A549 (cell line): ENCODE measurements around the gene PI4KB. TPM values are rescaled to one million over a fixed set of nuclear protein-coding genes. Genes with fewer than 3 reads are reported as not detected.

Experiments
- ATAC-seq, 2 experiments: fragments of 200-7000 bp in 1 of 2; fragments of >200 bp in 1 of 2; cut with Nextera tagmentation in 1 of 2; cut with Tn5 transposase in 1 of 2; 3 replicates each; pipeline versions ENCODE4 v1.8.0 to v1.9.1; 2018 to 2020; ENCODE audit warnings: mild to moderate bottlenecking in 1 of 2, moderate library complexity in 1 of 2
- CTCF ChIA-PET: fragments of 300-600 bp; sonication (Branson Sonifier 250); formaldehyde crosslinking; extraction: SDS; loops from one replicate; lab custom pipeline; 2021; ENCODE audit warnings: antibody characterized with exemption, inconsistent platforms; lab: Yijun Ruan, JAX
- POLR2A ChIA-PET: fragments of 350-600 bp; formaldehyde crosslinking; extraction: SDS; loops from one replicate; lab custom pipeline; 2021; ENCODE audit warnings: antibody characterized with exemption, inconsistent platforms; lab: Yijun Ruan, JAX
- DNase-seq, 2 experiments: peaks; one replicate each; pipeline versions ENCODE4 v3.0.0 to v3.0.0-alpha.2; 2011 to 2016; ENCODE audit warnings: low read depth in 1 of 2, low spot score in 1 of 2
- FAIRE-seq: peaks from 2 replicates; lab custom pipeline; 2011; peaks lifted over from hg19 to GRCh38; lab: Jason Lieb, UNC
- H3K27ac ChIP-seq, 2 experiments: fragments of >200 bp; sonication (Bioruptor Twin); formaldehyde crosslinking; 3 replicates each; pipeline ENCODE4 v1.5.1; 2016 to 2017
- H3K4me1 ChIP-seq: fragments of >200 bp; sonication (Bioruptor Twin); formaldehyde crosslinking; 3 replicates; pipeline ENCODE4 v1.6.1; 2016
- H3K4me2 ChIP-seq: fragments of >200 bp; sonication (Bioruptor Twin); formaldehyde crosslinking; 3 replicates; pipeline ENCODE4 v1.6.1; 2016
- H3K4me3 ChIP-seq: fragments of >200 bp; sonication (Bioruptor Twin); formaldehyde crosslinking; 3 replicates; pipeline ENCODE4 v1.5.1; 2016
- H3K9me3 ChIP-seq: fragments of >200 bp; sonication (Bioruptor Twin); formaldehyde crosslinking; 3 replicates; pipeline ENCODE4 v1.6.1; 2016
- CBX8 ChIP-seq: fragments of 200-600 bp; sonication (generic); IDR thresholded peaks from 2 replicates; pipeline ENCODE4 v1.6.1; 2016
- CEBPB ChIP-seq, 2 experiments: fragments of >200 bp in 1 of 2; sonication (Bioruptor Twin) in 1 of 2; formaldehyde crosslinking in 1 of 2; IDR thresholded peaks; 2 replicates each; pipeline ENCODE4 v1.6.1; 2012 to 2016
- CHD2 ChIP-seq: fragments of 150-350 bp; IDR thresholded peaks from 2 replicates; pipeline ENCODE4 v1.6.1; 2014; ENCODE audit warnings: low read length; ENCODE audit not compliant: partially characterized antibody
- EHF ChIP-seq: fragments of 250-450 bp; sonication (Bioruptor Pico); IDR thresholded peaks from 2 replicates; pipeline ENCODE4 v1.5.0; 2020; ENCODE audit warnings: mild to moderate bottlenecking
- EP300 ChIP-seq, 2 experiments: fragments of >200 bp; sonication (Bioruptor Twin); formaldehyde crosslinking; IDR thresholded peaks; 2 replicates in 1 of 2; 3 replicates in 1 of 2; pipeline ENCODE4 v1.6.1; 2016 to 2017
- FOSB ChIP-seq: fragments of 250-450 bp; sonication (Bioruptor Pico); IDR thresholded peaks from 2 replicates; pipeline ENCODE4 v1.5.0; 2020; ENCODE audit warnings: mild to moderate bottlenecking, moderate library complexity
- HOXB13 ChIP-seq: fragments of 250-450 bp; sonication (Bioruptor Pico); IDR thresholded peaks from 2 replicates; pipeline ENCODE4 v1.5.0; 2020; ENCODE audit warnings: low read depth, mild to moderate bottlenecking, moderate library complexity
- HOXB5 ChIP-seq: fragments of 250-450 bp; sonication (Bioruptor Pico); IDR thresholded peaks from 2 replicates; pipeline ENCODE4 v1.5.0; 2020; ENCODE audit warnings: mild to moderate bottlenecking, moderate library complexity
- MYC ChIP-seq: IDR thresholded peaks from 2 replicates; pipeline ENCODE4 v1.6.1; 2012; ENCODE audit warnings: mild to moderate bottlenecking, inconsistent platforms, low read length, improper control_type of control experiment, borderline replicate concordance
- NPAS2 ChIP-seq: fragments of 250-450 bp; sonication (Bioruptor Pico); IDR thresholded peaks from 2 replicates; pipeline ENCODE4 v1.8.0; 2022; ENCODE audit warnings: mild to moderate bottlenecking, moderate library complexity, borderline replicate concordance
- PHF8 ChIP-seq: fragments of 200-600 bp; sonication (generic); IDR thresholded peaks from 2 replicates; pipeline ENCODE4 v1.6.1; 2016; ENCODE audit warnings: low read depth, mild to moderate bottlenecking, antibody characterized with exemption, moderate library complexity, borderline replicate concordance
- RARB ChIP-seq: fragments of 250-450 bp; sonication (Bioruptor Pico); IDR thresholded peaks from 2 replicates; pipeline ENCODE4 v1.8.0; 2021; ENCODE audit warnings: mild to moderate bottlenecking, moderate library complexity
- RFX5 ChIP-seq: fragments of 450-650 bp; IDR thresholded peaks from 2 replicates; pipeline ENCODE4 v1.7.1; 2014; ENCODE audit warnings: antibody characterized with exemption, mild to moderate bottlenecking, moderate library complexity
- RNF2 ChIP-seq: fragments of 200-600 bp; sonication (generic); IDR thresholded peaks from 2 replicates; pipeline ENCODE4 v1.6.1; 2016; ENCODE audit warnings: low read depth, mild to moderate bottlenecking, antibody characterized with exemption, moderate library complexity, borderline replicate concordance
- TFCP2L1 ChIP-seq: fragments of 250-450 bp; sonication (Bioruptor Pico); IDR thresholded peaks from 2 replicates; pipeline ENCODE4 v1.5.0; 2021; ENCODE audit warnings: mild to moderate bottlenecking
- TP53 ChIP-seq: fragments of 250-450 bp; sonication (Bioruptor Pico); IDR thresholded peaks from 2 replicates; pipeline ENCODE4 v1.5.0; 2021; ENCODE audit warnings: mild to moderate bottlenecking, moderate library complexity
- ZC3H11A ChIP-seq: fragments of 450-650 bp; IDR thresholded peaks from 2 replicates; pipeline ENCODE4 v1.6.1; 2014; ENCODE audit warnings: antibody characterized with exemption, mild to moderate bottlenecking
- ZNF302 ChIP-seq: fragments of 250-450 bp; sonication (Bioruptor Pico); IDR thresholded peaks from 2 replicates; pipeline ENCODE4 v1.9.0; 2021; ENCODE audit warnings: inconsistent platforms, mild to moderate bottlenecking, moderate library complexity
- ZSCAN20 ChIP-seq: fragments of 250-450 bp; sonication (Bioruptor Pico); IDR thresholded peaks from 2 replicates; pipeline ENCODE4 v1.8.0; 2022; ENCODE audit warnings: mild to moderate bottlenecking, moderate library complexity
- WGBS: methylation state at CpG from one replicate; pipeline ENCODE4 v1.1.6; 2017; ENCODE audit errors: missing lambda C conversion rate; 5-methylcytosine and 5-hydroxymethylcytosine counted together
- polyA plus RNA-seq, 4 experiments: library from polyadenylated mRNA; depleted of rRNA in 3 of 4; stranded (reverse); fragments of >200 nt; fragmentation: RNase III in 1 of 4; extraction: RNeasy Plus Mini Kit Qiagen cat#74134 plus additional on column Dnase treatment in 1 of 4; gene quantifications; 2 replicates in 3 of 4; 3 replicates in 1 of 4; pipeline ENCODE4 v1.2.3, GENCODE V29; 2011 to 2017
- TF ChIP-seq, protein P1 (sequence below): fragments of 450-650 bp; IDR thresholded peaks from 2 replicates; pipeline ENCODE4 v1.6.1; 2014; ENCODE audit warnings: antibody characterized with exemption
- TF ChIP-seq, protein P2 (sequence below): fragments of >200 bp; sonication (Bioruptor Twin); formaldehyde crosslinking; IDR thresholded peaks from 2 replicates; pipeline ENCODE4 v1.6.1; 2016
- TF ChIP-seq, protein P3 (sequence below): fragments of 200-600 bp; sonication (generic); IDR thresholded peaks from 2 replicates; pipeline ENCODE4 v1.6.1; 2016; ENCODE audit warnings: antibody characterized with exemption, mild to moderate bottlenecking, moderate library complexity
- TF ChIP-seq, protein P4 (sequence below): fragments of 150-350 bp; IDR thresholded peaks from 2 replicates; pipeline ENCODE4 v1.6.1; 2014; ENCODE audit warnings: low read depth, mild to moderate bottlenecking, low read length
- TF ChIP-seq, protein P5 (sequence below): IDR thresholded peaks from 2 replicates; pipeline ENCODE4 v1.6.1; 2012; ENCODE audit warnings: low read depth, borderline replicate concordance

Gene PI4KB
- polyA plus RNA-seq, 2 of the 4 experiments (the other 2 are of a cell fraction): 26.8 to 34.4 TPM

DNA sequence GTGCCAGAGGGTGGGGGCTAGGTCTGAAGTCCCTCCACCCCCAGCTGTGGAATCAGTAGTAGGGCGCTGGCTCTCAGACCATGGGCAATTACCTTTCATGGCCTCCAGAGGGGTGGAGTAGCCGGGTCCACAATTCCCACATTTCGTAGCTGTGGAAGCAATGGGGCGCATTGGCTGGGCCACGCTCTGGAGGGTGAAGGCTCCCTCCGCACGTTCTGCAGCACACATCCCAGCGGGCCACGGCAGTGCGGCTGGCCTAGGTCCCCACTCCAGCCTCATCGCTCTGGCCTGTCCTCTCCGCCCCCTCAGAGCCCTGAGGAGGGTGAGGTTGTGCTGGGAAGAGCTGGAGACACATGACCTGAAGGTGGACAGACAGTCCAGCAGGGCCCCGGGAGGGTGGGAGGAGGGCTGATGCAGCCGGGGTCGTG lies 42.4 kb upstream of the PI4KB start:
- peak in 1 of 2 experiments; percentile 10; a peak in 1 of 6 replicates for ATAC-seq
- CTCF ChIA-PET: interaction anchor here (0.6 to 3.2 kb wide), 4 partner anchors 10 to 30 kb away, joined by 3 to 17 read pairs (median 3); partner anchors contain the start of gene PSMB4
- H3K4me2 ChIP-seq: no peak overlapping the region
- no peak for FAIRE-seq
- no peak for DNase-seq
- no peak overlapping the region for H3K4me3 ChIP-seq
- peak overlapping the region in 1 of 2 experiments; percentile 78; a peak in 2 of 6 replicates for H3K27ac ChIP-seq
- peaks cover 37% of the 10 kb centered on the region for H3K4me1 ChIP-seq
- TF ChIP-seq RFX5 (no peak), HOXB5 (CRISPR knock-in tag) (no peak), TP53 (CRISPR knock-in tag) (no peak), HOXB13 (CRISPR knock-in tag) (no peak), ZSCAN20 (CRISPR knock-in tag) (no peak), CBX8 (no peak), CEBPB (IDR thresholded peaks at IDR 0.05) (no peak), ZC3H11A (no peak), RNF2 (no peak), ZNF302 (CRISPR knock-in tag) (no peak), EP300 (IDR thresholded peaks at IDR 0.05) (no peak), TFCP2L1 (CRISPR knock-in tag) (no peak), PHF8 (no peak), MYC (no peak), EHF (CRISPR knock-in tag) (no peak)
- TF ChIP-seq, protein P1, sequence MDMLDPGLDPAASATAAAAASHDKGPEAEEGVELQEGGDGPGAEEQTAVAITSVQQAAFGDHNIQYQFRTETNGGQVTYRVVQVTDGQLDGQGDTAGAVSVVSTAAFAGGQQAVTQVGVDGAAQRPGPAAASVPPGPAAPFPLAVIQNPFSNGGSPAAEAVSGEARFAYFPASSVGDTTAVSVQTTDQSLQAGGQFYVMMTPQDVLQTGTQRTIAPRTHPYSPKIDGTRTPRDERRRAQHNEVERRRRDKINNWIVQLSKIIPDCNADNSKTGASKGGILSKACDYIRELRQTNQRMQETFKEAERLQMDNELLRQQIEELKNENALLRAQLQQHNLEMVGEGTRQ: no peak
- TF ChIP-seq, protein P2, sequence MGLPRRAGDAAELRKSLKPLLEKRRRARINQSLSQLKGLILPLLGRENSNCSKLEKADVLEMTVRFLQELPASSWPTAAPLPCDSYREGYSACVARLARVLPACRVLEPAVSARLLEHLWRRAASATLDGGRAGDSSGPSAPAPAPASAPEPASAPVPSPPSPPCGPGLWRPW: no peak
- TF ChIP-seq, protein P3, sequence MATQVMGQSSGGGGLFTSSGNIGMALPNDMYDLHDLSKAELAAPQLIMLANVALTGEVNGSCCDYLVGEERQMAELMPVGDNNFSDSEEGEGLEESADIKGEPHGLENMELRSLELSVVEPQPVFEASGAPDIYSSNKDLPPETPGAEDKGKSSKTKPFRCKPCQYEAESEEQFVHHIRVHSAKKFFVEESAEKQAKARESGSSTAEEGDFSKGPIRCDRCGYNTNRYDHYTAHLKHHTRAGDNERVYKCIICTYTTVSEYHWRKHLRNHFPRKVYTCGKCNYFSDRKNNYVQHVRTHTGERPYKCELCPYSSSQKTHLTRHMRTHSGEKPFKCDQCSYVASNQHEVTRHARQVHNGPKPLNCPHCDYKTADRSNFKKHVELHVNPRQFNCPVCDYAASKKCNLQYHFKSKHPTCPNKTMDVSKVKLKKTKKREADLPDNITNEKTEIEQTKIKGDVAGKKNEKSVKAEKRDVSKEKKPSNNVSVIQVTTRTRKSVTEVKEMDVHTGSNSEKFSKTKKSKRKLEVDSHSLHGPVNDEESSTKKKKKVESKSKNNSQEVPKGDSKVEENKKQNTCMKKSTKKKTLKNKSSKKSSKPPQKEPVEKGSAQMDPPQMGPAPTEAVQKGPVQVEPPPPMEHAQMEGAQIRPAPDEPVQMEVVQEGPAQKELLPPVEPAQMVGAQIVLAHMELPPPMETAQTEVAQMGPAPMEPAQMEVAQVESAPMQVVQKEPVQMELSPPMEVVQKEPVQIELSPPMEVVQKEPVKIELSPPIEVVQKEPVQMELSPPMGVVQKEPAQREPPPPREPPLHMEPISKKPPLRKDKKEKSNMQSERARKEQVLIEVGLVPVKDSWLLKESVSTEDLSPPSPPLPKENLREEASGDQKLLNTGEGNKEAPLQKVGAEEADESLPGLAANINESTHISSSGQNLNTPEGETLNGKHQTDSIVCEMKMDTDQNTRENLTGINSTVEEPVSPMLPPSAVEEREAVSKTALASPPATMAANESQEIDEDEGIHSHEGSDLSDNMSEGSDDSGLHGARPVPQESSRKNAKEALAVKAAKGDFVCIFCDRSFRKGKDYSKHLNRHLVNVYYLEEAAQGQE: no peak
- TF ChIP-seq, protein P4, sequence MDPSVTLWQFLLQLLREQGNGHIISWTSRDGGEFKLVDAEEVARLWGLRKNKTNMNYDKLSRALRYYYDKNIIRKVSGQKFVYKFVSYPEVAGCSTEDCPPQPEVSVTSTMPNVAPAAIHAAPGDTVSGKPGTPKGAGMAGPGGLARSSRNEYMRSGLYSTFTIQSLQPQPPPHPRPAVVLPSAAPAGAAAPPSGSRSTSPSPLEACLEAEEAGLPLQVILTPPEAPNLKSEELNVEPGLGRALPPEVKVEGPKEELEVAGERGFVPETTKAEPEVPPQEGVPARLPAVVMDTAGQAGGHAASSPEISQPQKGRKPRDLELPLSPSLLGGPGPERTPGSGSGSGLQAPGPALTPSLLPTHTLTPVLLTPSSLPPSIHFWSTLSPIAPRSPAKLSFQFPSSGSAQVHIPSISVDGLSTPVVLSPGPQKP: no peak
- POLR2A ChIA-PET: interaction anchor here (1.0 kb wide), 1 partner anchor 115 kb away, joined by 3 read pairs; the partner anchor contains the start of gene PSMD4
- WGBS: 89% methylated on average over 11 of the region's 15 CpGs
- H3K9me3 ChIP-seq: no peaks in the 10 kb centered on the region

DNA sequence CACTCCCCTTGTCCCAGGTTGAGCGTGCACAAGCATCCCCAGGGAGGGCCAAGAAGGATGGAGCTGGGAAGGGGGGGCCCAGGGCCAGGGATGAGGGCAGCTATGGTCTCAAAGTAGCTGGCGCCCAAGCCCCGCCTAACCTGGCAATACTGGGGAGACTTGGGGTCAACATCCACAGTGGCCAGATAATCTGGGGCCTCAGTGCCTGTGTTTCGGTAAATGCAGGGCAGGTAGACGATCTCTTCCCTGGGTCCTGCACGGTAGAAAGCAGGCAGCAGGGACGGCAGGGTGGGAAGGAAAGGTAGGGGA lies 42.0 kb upstream of the PI4KB start:
- CTCF ChIA-PET: interaction anchor here (0.9 to 3.2 kb wide), 3 partner anchors 10 to 29 kb away, joined by 3 to 17 read pairs (median 4); no protein-coding TSS in a partner anchor
- POLR2A ChIA-PET: no interaction called here
- no peaks in the 10 kb centered on the region for H3K9me3 ChIP-seq
- no peak for TF ChIP-seq FOSB
- TF ChIP-seq RARB (CRISPR knock-in tag): no peak
- no peak for TF ChIP-seq CHD2
- TF ChIP-seq, protein P5, sequence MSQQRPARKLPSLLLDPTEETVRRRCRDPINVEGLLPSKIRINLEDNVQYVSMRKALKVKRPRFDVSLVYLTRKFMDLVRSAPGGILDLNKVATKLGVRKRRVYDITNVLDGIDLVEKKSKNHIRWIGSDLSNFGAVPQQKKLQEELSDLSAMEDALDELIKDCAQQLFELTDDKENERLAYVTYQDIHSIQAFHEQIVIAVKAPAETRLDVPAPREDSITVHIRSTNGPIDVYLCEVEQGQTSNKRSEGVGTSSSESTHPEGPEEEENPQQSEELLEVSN: no peak
- no peak for TF ChIP-seq NPAS2 (CRISPR knock-in tag)
- TF ChIP-seq, all 56 proteins: peak for 0
- H3K4me3 ChIP-seq: no peak overlapping the region
- H3K4me2 ChIP-seq: no peak overlapping the region
- 91% methylated on average over 7 of the region's 7 CpGs for WGBS
- H3K4me1 ChIP-seq: peaks cover 37% of the 10 kb centered on the region
- no peak for FAIRE-seq
- DNase-seq: no peak
- no peak for ATAC-seq
- no peak overlapping the region for H3K27ac ChIP-seq
